WTC11 (cell line): ENCODE results near the gene IGFBPL1. TPM values are rescaled to one million over a fixed set of nuclear protein-coding genes. Genes with fewer than 3 reads are reported as not detected.

Source experiments
- ATAC-seq: fragments of 200-7000 bp; cut with Tn5 transposase; 2 replicates; pipeline ENCODE4 v1.10.0; 2021; ENCODE audit warnings: mild to moderate bottlenecking, moderate library complexity
- CTCF ChIA-PET: fragments of 300-600 bp; sonication (Branson Sonifier 250); formaldehyde crosslinking; loops from one replicate; lab custom pipeline; 2021; ENCODE audit warnings: antibody characterized with exemption; lab: Charles Lee
- POLR2A ChIA-PET: fragments of 350-600 bp; sonication (Branson Sonifier 250); formaldehyde crosslinking; loops from one replicate; lab custom pipeline; 2021; ENCODE audit warnings: antibody characterized with exemption; lab: Charles Lee
- DNase-seq: peaks from one replicate; pipeline ENCODE4 v3.0.0; 2021; ENCODE audit warnings: low spot score
- H3K27ac Mint-ChIP-seq: 2 replicates; pipeline ENCODE4 v1.8.0; 2021; ENCODE audit warnings: mixed read lengths
- H3K27me3 Mint-ChIP-seq: 2 replicates; pipeline ENCODE4 v1.8.0; 2021; ENCODE audit warnings: low read depth, mild to moderate bottlenecking, moderate library complexity, mixed read lengths
- H3K36me3 Mint-ChIP-seq: 2 replicates; pipeline ENCODE4 v1.8.0; 2021; ENCODE audit warnings: mixed read lengths
- H3K4me1 Mint-ChIP-seq: 2 replicates; pipeline ENCODE4 v1.8.0; 2022; ENCODE audit warnings: mixed read lengths
- H3K4me3 Mint-ChIP-seq: 2 replicates; pipeline ENCODE4 v1.8.0; 2021; ENCODE audit warnings: mild to moderate bottlenecking, moderate library complexity, mixed read lengths
- H3K9me3 Mint-ChIP-seq: 2 replicates; pipeline ENCODE4 v1.8.0; 2021; ENCODE audit warnings: mixed read lengths
- CREB1 ChIP-seq: sonication (generic); formaldehyde crosslinking; IDR thresholded peaks from 2 replicates; pipeline ENCODE4 v1.8.0; 2023; ENCODE audit warnings: mild to moderate bottlenecking, missing genetic modification reagents
- EMX1 ChIP-seq: fragments of 250-450 bp; sonication (Bioruptor Pico); IDR thresholded peaks from 2 replicates; pipeline ENCODE4 v1.8.0; 2021; ENCODE audit warnings: mild to moderate bottlenecking
- ETV6 ChIP-seq: sonication (generic); formaldehyde crosslinking; IDR thresholded peaks from 2 replicates; pipeline ENCODE4 v1.8.1; 2022; ENCODE audit warnings: mild to moderate bottlenecking, missing genetic modification reagents
- GABPB1 ChIP-seq: sonication (generic); formaldehyde crosslinking; IDR thresholded peaks from 2 replicates; pipeline ENCODE4 v1.8.1; 2023; ENCODE audit warnings: mild to moderate bottlenecking, missing genetic modification reagents
- KAT7 ChIP-seq: sonication (generic); formaldehyde crosslinking; IDR thresholded peaks from 2 replicates; pipeline ENCODE4 v1.8.1; 2023; ENCODE audit warnings: missing genetic modification reagents, mild to moderate bottlenecking, borderline replicate concordance
- OVOL2 ChIP-seq: fragments of 250-450 bp; sonication (Bioruptor Pico); IDR thresholded peaks from 2 replicates; pipeline ENCODE4 v1.9.0; 2021; ENCODE audit warnings: mild to moderate bottlenecking, borderline replicate concordance
- RELA ChIP-seq: sonication (generic); formaldehyde crosslinking; IDR thresholded peaks from 2 replicates; pipeline ENCODE4 v1.8.1; 2022; ENCODE audit warnings: missing genetic modification reagents, mild to moderate bottlenecking, borderline replicate concordance
- SMAD3 ChIP-seq: sonication (generic); formaldehyde crosslinking; IDR thresholded peaks from 2 replicates; pipeline ENCODE4 v1.8.0; 2022; ENCODE audit warnings: missing genetic modification reagents, mild to moderate bottlenecking, borderline replicate concordance
- TEAD1 ChIP-seq: sonication (generic); formaldehyde crosslinking; IDR thresholded peaks from 2 replicates; pipeline ENCODE4 v1.8.0; 2022; ENCODE audit warnings: mild to moderate bottlenecking, missing genetic modification reagents
- ZNF121 ChIP-seq: sonication (generic); formaldehyde crosslinking; IDR thresholded peaks from 2 replicates; pipeline ENCODE4 v1.8.0; 2023; ENCODE audit warnings: missing genetic modification reagents
- ZNF219 ChIP-seq: sonication (generic); formaldehyde crosslinking; IDR thresholded peaks from 2 replicates; pipeline ENCODE4 v1.8.0; 2023; ENCODE audit warnings: missing genetic modification reagents, mild to moderate bottlenecking, borderline replicate concordance
- ZNF232 ChIP-seq: sonication (generic); formaldehyde crosslinking; IDR thresholded peaks from 2 replicates; pipeline ENCODE4 v1.8.0; 2022; ENCODE audit warnings: mild to moderate bottlenecking, missing genetic modification reagents
- ZNF317 ChIP-seq: sonication (generic); formaldehyde crosslinking; IDR thresholded peaks from 2 replicates; pipeline ENCODE4 v1.8.1; 2023; ENCODE audit warnings: low read depth, mild to moderate bottlenecking, moderate library complexity, missing genetic modification reagents, borderline replicate concordance
- total RNA-seq: library from RNA; stranded (reverse); gene quantifications from 3 replicates; pipeline ENCODE4 v1.2.3, GENCODE V29; 2021
- TF ChIP-seq, protein P1 (sequence below): sonication (generic); formaldehyde crosslinking; IDR thresholded peaks from 2 replicates; pipeline ENCODE4 v1.8.1; 2023; ENCODE audit warnings: mild to moderate bottlenecking, missing genetic modification reagents, moderate library complexity
- TF ChIP-seq, protein P2 (sequence below): sonication (generic); formaldehyde crosslinking; IDR thresholded peaks from 2 replicates; pipeline ENCODE4 v1.8.1; 2023; ENCODE audit warnings: mild to moderate bottlenecking, missing genetic modification reagents
- TF ChIP-seq, protein P3 (sequence below): fragments of 250-450 bp; sonication (Bioruptor Pico); IDR thresholded peaks from 2 replicates; pipeline ENCODE4 v1.9.0; 2021; ENCODE audit warnings: moderate library complexity, mild to moderate bottlenecking, inconsistent platforms, borderline replicate concordance
- TF ChIP-seq, protein P4 (sequence below): sonication (generic); formaldehyde crosslinking; IDR thresholded peaks from 2 replicates; pipeline ENCODE4 v1.8.0; 2022; ENCODE audit warnings: mild to moderate bottlenecking, missing genetic modification reagents
- TF ChIP-seq, protein P5 (sequence below): sonication (generic); formaldehyde crosslinking; IDR thresholded peaks from 2 replicates; pipeline ENCODE4 v1.8.1; 2023; ENCODE audit warnings: mild to moderate bottlenecking, missing genetic modification reagents

The IGFBPL1 gene
- total RNA-seq, 1 experiment from 2014 or later = 36.7 TPM

DNA sequence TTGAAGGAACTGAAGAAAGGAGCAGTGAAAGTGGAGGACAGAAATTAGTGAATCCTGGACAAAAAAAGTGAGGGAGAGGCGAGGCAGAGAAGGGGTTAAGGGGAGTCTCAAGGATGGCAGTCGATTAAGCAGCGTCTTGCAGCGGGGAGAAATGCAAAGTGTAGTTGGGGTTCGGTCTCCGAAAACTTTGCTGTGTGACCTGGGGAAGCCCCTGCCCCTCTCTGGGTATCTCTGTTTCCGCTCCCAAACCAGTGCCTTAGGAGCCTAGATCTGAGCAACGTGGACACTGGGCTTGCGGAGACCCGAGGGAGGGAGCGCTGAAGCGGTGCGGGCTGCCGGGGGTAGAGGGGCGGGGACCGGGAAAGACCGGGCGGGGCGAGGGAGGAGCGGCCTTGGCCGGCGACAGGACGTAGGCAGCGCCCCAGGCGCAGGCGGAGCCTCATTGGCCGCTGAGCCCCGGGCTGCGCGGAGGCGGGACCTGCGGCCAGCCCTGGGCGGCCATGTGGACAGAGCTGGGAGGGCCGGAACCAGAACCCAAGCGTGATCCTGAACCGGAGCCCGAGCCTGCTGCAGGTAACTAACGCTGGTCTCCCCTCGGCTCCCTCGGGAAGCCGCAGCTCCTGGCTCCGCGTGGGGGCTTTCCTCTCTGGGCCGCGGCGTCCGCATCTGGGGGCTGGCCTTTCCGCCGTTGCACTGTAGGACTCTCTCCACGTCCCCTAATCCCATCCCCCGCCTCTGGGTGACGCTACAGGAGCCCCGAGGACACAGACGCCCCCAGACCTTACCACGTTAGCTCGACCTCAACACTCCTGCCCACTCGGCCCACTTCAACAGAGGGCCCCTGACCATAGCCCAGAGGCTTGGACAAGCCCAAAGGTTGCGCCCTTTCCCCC, 31.8 kb downstream of the IGFBPL1 start, which contains the start of gene ALDH1B1 (continued):
- TF ChIP-seq RELA (CRISPR knock-in tag) (0 out of 2 replicates have a peak, but pooled peaks have one; percentile 62), OVOL2 (no peak), GABPB1 (CRISPR knock-in tag) (peak; percentile 28; the same call in 1 of the 2 replicates), ZNF121 (CRISPR knock-in tag) (0 out of 2 replicates have a peak, but pooled peaks have one; percentile 3)
- TF ChIP-seq, protein P1, sequence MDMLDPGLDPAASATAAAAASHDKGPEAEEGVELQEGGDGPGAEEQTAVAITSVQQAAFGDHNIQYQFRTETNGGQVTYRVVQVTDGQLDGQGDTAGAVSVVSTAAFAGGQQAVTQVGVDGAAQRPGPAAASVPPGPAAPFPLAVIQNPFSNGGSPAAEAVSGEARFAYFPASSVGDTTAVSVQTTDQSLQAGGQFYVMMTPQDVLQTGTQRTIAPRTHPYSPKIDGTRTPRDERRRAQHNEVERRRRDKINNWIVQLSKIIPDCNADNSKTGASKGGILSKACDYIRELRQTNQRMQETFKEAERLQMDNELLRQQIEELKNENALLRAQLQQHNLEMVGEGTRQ (CRISPR knock-in tag) = no peak
- TF ChIP-seq, all 79 proteins: peak for 15

DNA sequence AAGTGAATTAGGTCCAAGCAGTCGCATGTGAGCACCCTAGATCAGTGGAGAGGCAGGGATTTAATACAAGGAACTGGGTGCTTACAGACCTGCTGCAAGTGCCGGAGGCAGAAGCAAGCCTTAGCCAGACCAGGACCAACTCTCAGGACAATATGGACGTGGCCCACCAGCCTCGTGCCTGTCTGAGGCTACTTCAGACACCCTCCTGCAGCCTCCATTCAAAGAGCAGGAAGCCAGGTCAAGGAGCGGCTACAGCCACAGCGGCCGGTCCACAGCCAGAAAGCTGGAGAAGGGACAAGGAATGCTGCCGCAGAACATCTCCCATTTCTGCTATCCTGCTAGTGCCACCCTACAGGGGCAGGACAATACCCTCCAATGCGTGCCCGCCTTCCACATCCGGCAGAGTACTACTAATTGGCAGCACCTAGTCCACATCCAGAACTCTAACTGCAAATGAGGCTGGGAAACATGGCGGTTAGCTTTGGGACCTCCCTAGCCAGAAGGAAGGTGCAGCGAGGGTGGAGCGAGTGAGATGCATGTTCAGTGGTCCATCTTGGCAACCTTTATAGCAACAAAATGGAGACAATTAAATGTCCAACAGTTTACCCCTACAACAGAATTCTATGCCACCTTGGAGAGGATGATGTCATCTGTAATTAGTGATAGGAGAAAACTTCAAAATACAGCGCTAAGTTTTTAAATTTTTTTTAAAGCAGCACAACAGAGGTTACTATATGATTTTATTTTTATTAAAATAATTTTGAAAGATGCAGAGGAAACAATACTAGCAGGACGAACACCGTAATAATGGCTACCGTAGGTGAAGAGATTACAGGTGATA, 32.8 kb downstream of the IGFBPL1 start:
- POLR2A ChIA-PET = interaction anchor here (0.6 kb wide), 1 partner anchor 80 kb away, joined by 3 read pairs; no protein-coding TSS in a partner anchor
- peaks cover 53% of the 10 kb centered on the region for H3K27me3 Mint-ChIP-seq
- peak overlapping the region; percentile 91 for H3K4me3 Mint-ChIP-seq
- CTCF ChIA-PET = interaction anchor here (1.3 to 2.6 kb wide), 2 partner anchors 10 to 229 kb away, joined by 3 to 7 read pairs; partner anchors contain the start of gene ANKRD18A
- peaks cover 10% of the 10 kb centered on the region for H3K36me3 Mint-ChIP-seq
- no peaks in the 10 kb centered on the region for H3K9me3 Mint-ChIP-seq
- peaks cover 25% of the 10 kb centered on the region for H3K4me1 Mint-ChIP-seq
- no peak for DNase-seq
- H3K27ac Mint-ChIP-seq = no peak overlapping the region; the same call in 1 of the 2 replicates
- TF ChIP-seq, protein P2, sequence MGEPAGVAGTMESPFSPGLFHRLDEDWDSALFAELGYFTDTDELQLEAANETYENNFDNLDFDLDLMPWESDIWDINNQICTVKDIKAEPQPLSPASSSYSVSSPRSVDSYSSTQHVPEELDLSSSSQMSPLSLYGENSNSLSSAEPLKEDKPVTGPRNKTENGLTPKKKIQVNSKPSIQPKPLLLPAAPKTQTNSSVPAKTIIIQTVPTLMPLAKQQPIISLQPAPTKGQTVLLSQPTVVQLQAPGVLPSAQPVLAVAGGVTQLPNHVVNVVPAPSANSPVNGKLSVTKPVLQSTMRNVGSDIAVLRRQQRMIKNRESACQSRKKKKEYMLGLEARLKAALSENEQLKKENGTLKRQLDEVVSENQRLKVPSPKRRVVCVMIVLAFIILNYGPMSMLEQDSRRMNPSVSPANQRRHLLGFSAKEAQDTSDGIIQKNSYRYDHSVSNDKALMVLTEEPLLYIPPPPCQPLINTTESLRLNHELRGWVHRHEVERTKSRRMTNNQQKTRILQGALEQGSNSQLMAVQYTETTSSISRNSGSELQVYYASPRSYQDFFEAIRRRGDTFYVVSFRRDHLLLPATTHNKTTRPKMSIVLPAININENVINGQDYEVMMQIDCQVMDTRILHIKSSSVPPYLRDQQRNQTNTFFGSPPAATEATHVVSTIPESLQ (CRISPR knock-in tag) = no peak
- TF ChIP-seq CREB1 = no peak
- TF ChIP-seq ETV6 (CRISPR knock-in tag) = no peak
- TF ChIP-seq, protein P3, sequence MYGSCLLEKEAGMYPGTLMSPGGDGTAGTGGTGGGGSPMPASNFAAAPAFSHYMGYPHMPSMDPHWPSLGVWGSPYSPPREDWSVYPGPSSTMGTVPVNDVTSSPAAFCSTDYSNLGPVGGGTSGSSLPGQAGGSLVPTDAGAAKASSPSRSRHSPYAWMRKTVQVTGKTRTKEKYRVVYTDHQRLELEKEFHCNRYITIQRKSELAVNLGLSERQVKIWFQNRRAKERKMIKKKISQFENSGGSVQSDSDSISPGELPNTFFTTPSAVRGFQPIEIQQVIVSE = no peak
- no peak for TF ChIP-seq EMX1 (CRISPR knock-in tag)
- no peak for TF ChIP-seq ZNF232 (CRISPR knock-in tag)
- TF ChIP-seq, protein P4, sequence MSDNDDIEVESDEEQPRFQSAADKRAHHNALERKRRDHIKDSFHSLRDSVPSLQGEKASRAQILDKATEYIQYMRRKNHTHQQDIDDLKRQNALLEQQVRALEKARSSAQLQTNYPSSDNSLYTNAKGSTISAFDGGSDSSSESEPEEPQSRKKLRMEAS (CRISPR knock-in tag) = no peak
- TF ChIP-seq ZNF317 (CRISPR knock-in tag) = no peak
- TF ChIP-seq, protein P5, sequence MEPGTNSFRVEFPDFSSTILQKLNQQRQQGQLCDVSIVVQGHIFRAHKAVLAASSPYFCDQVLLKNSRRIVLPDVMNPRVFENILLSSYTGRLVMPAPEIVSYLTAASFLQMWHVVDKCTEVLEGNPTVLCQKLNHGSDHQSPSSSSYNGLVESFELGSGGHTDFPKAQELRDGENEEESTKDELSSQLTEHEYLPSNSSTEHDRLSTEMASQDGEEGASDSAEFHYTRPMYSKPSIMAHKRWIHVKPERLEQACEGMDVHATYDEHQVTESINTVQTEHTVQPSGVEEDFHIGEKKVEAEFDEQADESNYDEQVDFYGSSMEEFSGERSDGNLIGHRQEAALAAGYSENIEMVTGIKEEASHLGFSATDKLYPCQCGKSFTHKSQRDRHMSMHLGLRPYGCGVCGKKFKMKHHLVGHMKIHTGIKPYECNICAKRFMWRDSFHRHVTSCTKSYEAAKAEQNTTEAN (CRISPR knock-in tag) = no peak
- TF ChIP-seq SMAD3 (CRISPR knock-in tag) = no peak
- no peak for TF ChIP-seq KAT7
- no peak for TF ChIP-seq TEAD1 (CRISPR knock-in tag)
- no peak for TF ChIP-seq ZNF219 (CRISPR knock-in tag)
- ATAC-seq = no peak
